Testis (tissue), 3 donors: ENCODE results near the gene ZNF497. TPM values are rescaled to one million over a fixed set of nuclear protein-coding genes. Genes with fewer than 3 reads are reported as not detected.

Experiments used
- DNase-seq: peaks from one replicate; pipeline ENCODE4 v3.0.0-alpha.2; 2019
- H3K27ac ChIP-seq, 2 donors: fragments of 200-600 bp; sonication (generic); one replicate each; pipeline ENCODE4 v1.5.1; 2019
- H3K27me3 ChIP-seq: fragments of 200-600 bp; sonication (generic); one replicate; pipeline ENCODE4 v1.5.1; 2019
- H3K36me3 ChIP-seq: fragments of 200-600 bp; sonication (generic); one replicate; pipeline ENCODE4 v1.5.1; 2017; ENCODE audit warnings: low read depth; ENCODE audit errors: missing control alignments
- H3K4me1 ChIP-seq: fragments of 200-600 bp; sonication (generic); one replicate; pipeline ENCODE4 v1.5.1; 2019
- H3K4me3 ChIP-seq, 2 donors: fragments of 200-600 bp; sonication (generic); one replicate each; pipeline ENCODE4 v1.5.1; 2017 to 2019
- H3K9me3 ChIP-seq: fragments of 200-600 bp; sonication (generic); one replicate; pipeline ENCODE4 v1.5.1; 2017
- POLR2A ChIP-seq: fragments of 450-650 bp; IDR thresholded peaks from one replicate; pipeline ENCODE4 v1.6.1; 2017; ENCODE audit warnings: antibody characterized with exemption, mild to moderate bottlenecking, moderate library complexity
- WGBS, 2 donors: methylation state at CpG; one replicate each; pipeline ENCODE4 v1.1.5; 2018; 5-methylcytosine and 5-hydroxymethylcytosine counted together
- intact Hi-C: fragments of 100-400 bp; cut with DNase I; formaldehyde crosslinking; loops from one replicate; pipeline ENCODE4 v1.15.1; 2023; ENCODE audit warnings: low total_unique reads
- polyA plus RNA-seq: library from polyadenylated mRNA; stranded (reverse); fragments of 350-450 nt; fragmentation: Illumina TruSeq; extraction: RNeasy Lipid Tissue Mini Kit (QIAGEN cat#74804); gene quantifications from one replicate; pipeline ENCODE4 v1.2.3, GENCODE V29; 2014; ENCODE audit warnings: low read depth, low replicate concordance; ENCODE audit not compliant: insufficient read depth
- total RNA-seq, 2 donors: library from RNA; depleted of rRNA; stranded (reverse); fragments of >200 nt; gene quantifications; one replicate each; pipeline ENCODE4 v1.2.3, GENCODE V29; 2016
- TF ChIP-seq, protein P1 (sequence below), 3 experiments: fragments of 450-650 bp in 2 of 3; fragments of 200-600 bp in 1 of 3; sonication (generic) in 1 of 3; IDR thresholded peaks; one replicate each; pipeline ENCODE4 v1.5.1; 2016 to 2019; ENCODE audit warnings: antibody characterized with exemption in 3 of 3, mild to moderate bottlenecking in 2 of 3, moderate library complexity in 1 of 3

Gene ZNF497
- total and polyA plus RNA-seq, 3 donors from 2014 or later: 2.6 to 10.7 (median 10.3) TPM

GRCh38 chr19:58396691-58397532, 34.4 kb upstream of the ZNF497 start:
- DNase-seq: no peak
- no peak overlapping the region for H3K27ac ChIP-seq
- WGBS, 2 donors: 34 to 35% methylated on average over 15 to 44 of the region's 58 CpGs
- no peaks in the 10 kb centered on the region for H3K9me3 ChIP-seq
- no peak for TF ChIP-seq POLR2A
- TF ChIP-seq, protein P1, sequence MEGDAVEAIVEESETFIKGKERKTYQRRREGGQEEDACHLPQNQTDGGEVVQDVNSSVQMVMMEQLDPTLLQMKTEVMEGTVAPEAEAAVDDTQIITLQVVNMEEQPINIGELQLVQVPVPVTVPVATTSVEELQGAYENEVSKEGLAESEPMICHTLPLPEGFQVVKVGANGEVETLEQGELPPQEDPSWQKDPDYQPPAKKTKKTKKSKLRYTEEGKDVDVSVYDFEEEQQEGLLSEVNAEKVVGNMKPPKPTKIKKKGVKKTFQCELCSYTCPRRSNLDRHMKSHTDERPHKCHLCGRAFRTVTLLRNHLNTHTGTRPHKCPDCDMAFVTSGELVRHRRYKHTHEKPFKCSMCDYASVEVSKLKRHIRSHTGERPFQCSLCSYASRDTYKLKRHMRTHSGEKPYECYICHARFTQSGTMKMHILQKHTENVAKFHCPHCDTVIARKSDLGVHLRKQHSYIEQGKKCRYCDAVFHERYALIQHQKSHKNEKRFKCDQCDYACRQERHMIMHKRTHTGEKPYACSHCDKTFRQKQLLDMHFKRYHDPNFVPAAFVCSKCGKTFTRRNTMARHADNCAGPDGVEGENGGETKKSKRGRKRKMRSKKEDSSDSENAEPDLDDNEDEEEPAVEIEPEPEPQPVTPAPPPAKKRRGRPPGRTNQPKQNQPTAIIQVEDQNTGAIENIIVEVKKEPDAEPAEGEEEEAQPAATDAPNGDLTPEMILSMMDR (IDR thresholded peaks at IDR 0.05): no peak
- H3K27me3 ChIP-seq: no peaks in the 10 kb centered on the region
- H3K4me3 ChIP-seq: peak overlapping the region in 1 of 2 donors; percentile 36
- no peaks in the 10 kb centered on the region for H3K36me3 ChIP-seq
- intact Hi-C loops: no loop called here
- H3K4me1 ChIP-seq: peaks cover 15% of the 10 kb centered on the region

DNA sequence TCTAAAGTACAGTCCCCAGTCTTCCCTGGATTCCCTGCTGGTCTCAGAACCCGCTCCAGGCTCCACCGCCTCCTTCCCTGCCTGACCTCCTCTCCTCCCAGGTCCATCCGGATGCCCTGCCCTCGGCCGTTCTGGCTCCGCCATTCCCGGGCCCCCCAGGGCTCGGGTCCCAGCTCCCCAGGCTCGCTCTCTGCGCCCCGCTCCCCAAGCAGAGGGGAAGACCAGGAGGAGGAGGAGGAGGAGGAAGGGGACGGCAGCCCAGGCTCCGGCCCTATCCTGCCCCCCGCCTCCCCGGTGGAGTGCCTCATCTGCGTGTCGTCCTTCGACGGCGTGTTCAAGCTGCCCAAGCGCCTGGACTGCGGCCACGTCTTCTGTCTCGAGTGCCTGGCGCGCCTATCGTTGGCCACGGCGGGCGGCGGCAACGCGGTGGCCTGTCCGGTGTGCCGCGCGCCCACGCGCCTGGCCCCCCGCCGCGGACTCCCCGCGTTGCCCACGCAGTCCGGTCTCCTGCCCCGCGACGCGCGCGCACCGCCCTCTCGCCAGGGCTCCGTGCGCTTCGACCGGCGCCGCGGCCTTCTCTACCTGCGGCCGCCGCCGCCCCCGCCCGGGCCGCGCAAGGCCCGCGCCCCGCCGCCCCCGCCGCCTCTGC, 33.6 kb upstream of the ZNF497 start:
- peak overlapping the region; percentile 18 to 34 for H3K4me3 ChIP-seq
- 6 to 9% methylated on average over 6 to 37 of the region's 75 CpGs for WGBS, 2 donors
- no peaks in the 10 kb centered on the region for H3K36me3 ChIP-seq
- peaks cover 11% of the 10 kb centered on the region for H3K4me1 ChIP-seq
- TF ChIP-seq, protein P1 (IDR thresholded peaks at IDR 0.05): no peak
- no peaks in the 10 kb centered on the region for H3K9me3 ChIP-seq
- no peaks in the 10 kb centered on the region for H3K27me3 ChIP-seq
- H3K27ac ChIP-seq: no peak overlapping the region
- no peak for DNase-seq
- intact Hi-C loops: no loop called here

- Histone ChIP-seq H3K4me3 (peak within 1 kb of the TSS; percentile 18 to 34), H3K27ac (no peak within 1 kb of the TSS), H3K9me3 (no peaks in the 10 kb centered on the region), H3K27me3 (no peaks in the 10 kb centered on the region), H3K36me3 (no peaks in the 10 kb centered on the region), H3K4me1 (peaks cover 6% of the 10 kb centered on the region)
- TF ChIP-seq, protein P1 (IDR thresholded peaks at IDR 0.05): no peak
- TF ChIP-seq POLR2A: no peak
- 9 to 45% methylated on average over 9 to 21 of the region's 21 CpGs for WGBS, 2 donors
- intact Hi-C loops: no loop called here
- no peak for DNase-seq
Measured at GRCh38 chr19:58395220-58395978, 32.8 kb upstream of the ZNF497 start, which contains the start of gene RNF225. Gene RNF225, plus strand, starts transcription at chr19:58395656. Its CDS starts 434 bp downstream, at chr19:58396090.

- Histone ChIP-seq H3K4me3 (no peak overlapping the region), H3K27me3 (no peaks in the 10 kb centered on the region), H3K9me3 (no peaks in the 10 kb centered on the region), H3K36me3 (no peaks in the 10 kb centered on the region), H3K27ac (no peak overlapping the region), H3K4me1 (peaks cover 5% of the 10 kb centered on the region)
- DNase-seq: no peak
- intact Hi-C loops: no loop called here
- 72 to 100% methylated on average over 2 to 3 of the region's 3 CpGs for WGBS, 2 donors
- TF ChIP-seq, protein P1 (IDR thresholded peaks at IDR 0.05): no peak
- no peak for TF ChIP-seq POLR2A
Measured at GRCh38 chr19:58394821-58395219, 32.3 kb upstream of the ZNF497 start.
